Stimulated activated naive CD8-positive, alpha-beta T cell treated with anti-CD3 and anti-CD28 coated beads, Interleukin-15, Interleukin-2, amounts not matched to agents 100 U/mL and 50 U/mL, for 24 hours (primary cell): ENCODE measurements around the gene SLC1A5.
"Not testable (repeated sequence)": the region's sequence is repeated elsewhere in the genome, so short reads cannot be mapped to it uniquely, and the experiment has no call there.

Experiments used
- ATAC-seq: fragments of 150-1000 bp; cut with Tn5 transposase; one replicate; pipeline ENCODE4 v1.10.0; 2021
- DNase-seq: peaks from one replicate; pipeline ENCODE4 v3.0.0; 2021

The SLC1A5 gene

GRCh38 chr19:46802152-46802551 lies 13.8 kb upstream of the SLC1A5 start:
- ATAC-seq, result no peak
- no peak for DNase-seq

GRCh38 chr19:46798713-46799112 lies 10.3 kb upstream of the SLC1A5 start:
- ATAC-seq (no peak), DNase-seq (no peak)

DNA sequence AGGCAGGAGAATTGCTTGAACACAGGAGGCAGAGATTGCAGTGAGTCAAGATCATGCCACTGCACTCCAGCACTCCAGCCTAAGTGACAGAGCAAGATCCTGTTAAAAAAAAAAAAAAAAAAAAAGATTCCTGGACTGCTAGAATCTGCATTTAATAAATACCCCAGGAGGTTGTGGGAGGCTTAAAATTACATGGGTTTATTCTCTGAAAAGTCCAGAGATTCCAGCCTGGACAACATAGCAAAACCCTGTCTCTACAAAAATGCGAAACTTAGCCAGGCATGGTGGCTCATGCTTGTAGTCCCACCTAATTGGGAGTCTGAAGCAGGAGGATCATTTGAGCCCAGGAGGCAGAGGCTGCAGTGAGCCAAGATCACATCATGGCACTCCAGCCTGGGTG lies 9.5 kb upstream of the SLC1A5 start:
- DNase-seq (no peak), ATAC-seq (no peak)

DNA sequence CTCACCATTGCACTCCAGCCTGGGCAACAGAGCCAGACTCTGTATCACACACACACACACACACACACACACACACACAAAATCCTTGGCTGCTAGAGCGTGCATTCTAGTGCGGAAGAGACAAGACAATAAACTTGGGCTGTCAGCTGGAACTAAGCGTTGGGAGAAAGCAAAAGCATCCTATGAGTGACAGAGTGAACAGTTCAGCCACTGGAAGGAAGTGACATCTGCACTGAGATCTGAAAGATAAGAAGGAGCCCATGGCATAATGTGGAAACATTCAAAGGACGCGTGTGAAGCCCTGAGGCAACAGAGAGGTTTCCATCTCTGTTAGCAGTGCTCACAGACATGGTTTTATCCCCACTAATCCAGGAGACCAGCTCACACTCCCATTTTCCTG lies 3.5 kb upstream of the SLC1A5 start:
- ATAC-seq (no peak), DNase-seq (no peak)

DNA sequence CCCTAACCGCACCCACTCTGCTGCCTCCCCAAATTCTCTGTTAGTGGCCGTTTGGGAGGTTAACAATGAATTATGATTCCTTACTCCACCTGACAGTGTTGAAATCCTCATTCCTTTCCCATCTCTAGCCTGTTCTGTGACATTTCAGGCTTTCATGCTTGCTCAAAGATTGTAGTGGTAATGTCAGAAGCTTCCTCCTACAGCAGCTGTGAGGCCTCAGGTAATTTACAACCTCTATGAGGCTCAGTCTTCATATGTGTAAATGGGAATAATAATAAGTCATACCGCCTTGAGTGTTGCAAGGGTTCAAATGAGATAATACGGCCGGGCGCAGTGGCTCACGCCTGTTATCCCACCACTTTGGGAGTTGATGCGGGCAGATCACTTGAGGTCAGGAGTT lies 977 bp upstream of the SLC1A5 start:
- no peak for DNase-seq
- ATAC-seq, result no peak

- DNase-seq, result no peak
- ATAC-seq, result no peak
Measured at GRCh38 chr19:46788968-46789338, 559 bp upstream of the SLC1A5 start.

- DNase-seq (peak; percentile 52), ATAC-seq (no peak)
Measured at GRCh38 chr19:46787331-46788261, 798 bp downstream of the SLC1A5 start.

GRCh38 chr19:46787040-46787330 lies 1.4 kb downstream of the SLC1A5 start:
- DNase-seq, result no peak
- ATAC-seq, result no peak

DNA sequence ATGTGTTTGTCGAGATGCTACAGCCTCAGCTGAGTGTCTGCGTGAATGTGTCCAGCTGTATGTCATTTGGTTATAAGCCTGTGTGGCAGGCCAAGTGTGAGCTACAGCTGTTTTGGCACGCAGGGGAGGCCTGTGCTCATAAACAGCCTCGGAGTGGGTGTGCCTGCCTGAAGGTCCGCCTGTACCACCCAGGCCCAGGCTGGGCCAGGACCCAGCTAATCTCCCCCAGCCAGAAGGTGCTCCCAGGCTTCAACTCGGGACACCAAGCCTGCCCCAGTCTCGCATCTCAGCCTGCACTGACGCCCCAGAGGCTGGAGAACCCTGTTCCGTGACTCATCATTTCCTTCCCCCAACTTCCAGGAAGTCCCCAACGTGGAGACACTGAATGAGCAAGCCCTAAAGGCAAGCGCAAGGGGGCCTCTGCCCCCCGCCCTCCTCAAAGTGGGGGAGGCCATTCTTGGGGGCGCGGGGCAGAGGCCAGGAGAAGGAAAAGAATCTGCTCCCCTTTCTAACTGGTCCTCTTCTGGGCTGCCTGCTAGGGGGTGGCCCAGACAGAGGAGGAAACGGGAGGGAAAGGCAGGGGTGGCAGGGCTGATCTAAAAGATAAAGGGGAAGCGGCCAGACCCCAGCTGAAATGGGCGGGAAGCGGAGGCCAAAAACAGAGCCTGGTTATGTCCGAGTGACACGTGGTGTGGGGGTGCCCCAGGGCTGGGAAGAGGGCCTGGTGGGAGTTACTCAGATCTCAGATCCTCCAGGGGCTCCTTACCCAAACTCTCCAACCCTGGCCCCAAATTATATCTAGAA lies 2.0 kb downstream of the SLC1A5 start:
- peak; percentile 65 for ATAC-seq

GRCh38 chr19:46785980-46786235 lies 2.5 kb downstream of the SLC1A5 start:
- DNase-seq, result no peak

More for the DNA sequence above, 2.0 kb downstream of the SLC1A5 start:
- peak; percentile 85 for DNase-seq

GRCh38 chr19:46785054-46785979 lies 3.1 kb downstream of the SLC1A5 start:
- no peak for DNase-seq
- no peak for ATAC-seq

More at GRCh38 chr19:46785980-46786235, 2.5 kb downstream of the SLC1A5 start:
- no peak for ATAC-seq

DNA sequence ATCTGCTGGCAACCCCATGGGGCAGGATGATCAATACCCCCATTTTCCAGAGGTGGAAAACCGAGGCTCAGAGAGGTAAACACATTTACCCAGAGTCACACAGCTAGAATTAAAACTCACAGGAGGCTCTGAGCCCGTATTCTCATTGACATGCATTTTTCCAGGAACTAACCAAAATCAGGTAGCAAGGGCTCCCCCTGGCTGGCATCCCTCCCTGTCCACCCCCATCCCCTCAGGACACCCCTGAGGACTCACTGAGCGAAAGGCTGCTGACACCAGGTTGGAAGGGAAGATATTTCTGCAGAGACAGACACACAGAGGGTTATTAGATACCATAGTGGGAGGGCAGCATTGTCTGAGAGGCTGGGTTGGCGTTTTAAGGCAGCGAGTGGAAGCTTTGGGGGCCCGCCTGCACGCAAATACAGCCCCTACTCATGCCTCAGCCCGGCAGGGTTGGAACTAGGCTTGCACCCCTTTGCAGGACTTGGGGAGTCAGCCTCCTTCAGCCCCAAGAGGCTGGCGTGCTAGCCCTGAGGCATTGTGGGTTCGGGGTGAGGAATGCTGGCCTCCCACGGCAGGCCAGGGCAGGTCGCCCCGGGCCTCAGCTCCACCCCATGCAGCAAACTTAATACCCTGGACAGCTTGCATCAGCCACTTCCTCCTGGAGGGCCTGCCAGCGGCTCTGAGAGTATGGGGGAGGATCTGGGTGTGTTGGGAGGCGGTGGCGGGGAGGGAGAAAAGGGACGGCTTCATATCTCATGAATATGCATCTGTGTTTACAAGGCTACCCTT lies 3.9 kb downstream of the SLC1A5 start:
- DNase-seq, result peak; percentile 78

GRCh38 chr19:46783670-46784069 lies 4.7 kb downstream of the SLC1A5 start:
- no peak for DNase-seq
- ATAC-seq, result no peak

More for the DNA sequence above, 3.9 kb downstream of the SLC1A5 start:
- peak; percentile 38 for ATAC-seq

DNA sequence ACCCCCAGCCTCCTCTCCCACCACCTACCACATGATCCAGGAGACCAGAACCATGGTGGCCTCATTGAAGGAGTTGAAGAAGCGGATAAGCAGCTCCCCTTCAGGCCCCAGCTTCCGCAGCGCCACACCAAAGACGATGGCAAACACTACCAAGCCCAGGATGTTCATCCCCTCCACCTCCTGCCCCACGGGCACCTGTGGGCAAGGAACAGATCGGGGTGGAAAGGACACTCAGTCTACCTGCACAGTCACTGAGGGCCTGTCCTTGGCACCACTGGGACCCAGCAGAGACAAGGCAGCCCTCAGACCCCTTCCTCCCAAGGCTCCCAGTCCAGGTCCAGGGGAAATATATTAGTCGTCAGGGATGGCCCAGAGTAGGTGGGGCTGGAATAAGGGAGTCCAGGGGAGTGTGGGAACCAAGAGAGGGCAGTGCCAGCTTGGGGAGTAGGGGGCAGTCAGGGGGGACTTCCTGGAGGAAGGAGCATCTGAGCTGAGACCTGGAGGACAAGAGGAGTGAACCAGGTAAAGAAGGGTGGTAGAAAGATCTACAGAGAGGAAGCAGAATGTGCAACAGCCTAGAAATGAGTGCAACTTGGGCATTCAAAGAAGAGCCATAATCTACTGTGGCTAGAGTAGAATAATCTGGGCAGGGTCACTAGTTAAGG lies 5.9 kb downstream of the SLC1A5 start:
- ATAC-seq, result no peak
- no peak for DNase-seq

GRCh38 chr19:46777956-46778645 lies 10.3 kb downstream of the SLC1A5 start:
- not testable (repeated sequence) for ATAC-seq, DNase-seq

DNA sequence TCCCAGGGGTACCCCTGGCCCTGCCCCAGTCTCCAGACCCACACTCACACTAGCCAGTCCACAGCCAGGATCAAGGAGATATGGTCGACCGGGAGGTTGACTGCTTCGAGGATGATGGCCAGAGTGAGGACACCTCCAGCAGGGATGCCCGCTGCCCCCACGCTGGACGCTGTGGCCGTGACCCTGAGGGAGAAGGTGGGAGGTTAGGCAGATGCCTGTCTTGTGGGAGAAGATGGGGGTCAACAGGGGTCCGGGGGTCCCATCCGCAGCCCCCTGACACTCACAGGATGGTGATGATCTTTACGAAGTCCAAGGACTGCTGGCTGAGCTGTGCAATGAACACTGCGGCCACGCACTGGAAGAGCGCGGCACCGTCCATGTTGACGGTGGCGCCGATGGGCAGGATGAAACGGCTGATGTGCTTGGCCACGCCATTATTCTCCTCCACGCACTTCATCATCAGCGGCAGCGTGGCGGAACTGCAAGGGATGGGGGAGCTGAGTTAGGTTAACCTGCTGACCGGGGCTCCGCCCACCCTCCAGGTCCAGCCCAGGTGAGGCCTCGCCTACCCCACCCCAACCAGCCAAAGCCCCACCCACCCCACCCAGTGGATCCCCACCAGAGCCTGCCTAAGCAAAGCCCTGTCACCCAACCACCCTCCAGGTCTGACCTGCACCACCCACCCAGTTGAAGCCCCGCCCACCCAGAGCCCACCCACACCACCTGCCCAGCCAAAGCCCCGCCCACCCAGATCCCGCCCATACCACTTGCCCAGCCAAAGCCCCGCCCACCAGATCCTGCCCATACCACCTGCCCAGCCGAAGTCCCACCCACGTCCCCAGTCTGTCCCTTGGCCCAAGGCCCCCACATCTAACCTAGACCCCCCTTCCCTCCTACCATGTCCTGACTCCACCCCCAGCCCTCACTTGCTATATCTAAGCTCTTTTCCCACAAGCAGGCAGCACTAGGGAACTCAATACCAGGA lies 11.2 kb downstream of the SLC1A5 start:
- ATAC-seq (no peak), DNase-seq (peak; percentile 54)

GRCh38 chr19:46775642-46776258 lies 12.6 kb downstream of the SLC1A5 start:
- no peak for ATAC-seq
- DNase-seq, result no peak

DNA sequence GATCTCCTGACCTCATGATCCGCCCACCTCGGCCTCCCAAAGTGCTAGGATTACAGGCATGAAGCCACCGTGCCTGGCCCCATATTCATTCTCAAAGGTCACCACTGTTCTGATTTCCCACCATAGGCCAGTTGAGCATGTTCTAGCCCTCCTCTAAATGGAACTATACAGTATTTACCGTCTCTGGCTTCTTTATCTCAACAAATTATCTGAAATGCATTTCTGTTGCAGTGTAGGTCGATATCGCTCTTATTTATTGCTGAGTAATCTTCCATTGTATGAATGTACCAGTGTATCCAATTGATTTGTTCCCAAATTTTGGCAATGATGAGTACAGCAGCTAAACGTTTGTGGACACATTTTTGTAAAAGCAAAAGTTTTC lies 15.4 kb downstream of the SLC1A5 start:
- no peak for DNase-seq
- ATAC-seq, result no peak
